Endothelial cell of umbilical vein (primary cell): ENCODE results near the gene CIDEB. TPM values are rescaled to one million over a fixed set of nuclear protein-coding genes. Genes with fewer than 3 reads are reported as not detected.

ENCODE experiments used
- BruUV-seq: library from RNA; stranded (reverse); fragments of 400-500 nt; replicated peaks from 2 replicates; lab custom pipeline; 2021; lab: Mats Ljungman, UMichigan
- CTCF ChIA-PET: fragments of 300-600, 350-600 bp; sonication (Branson Sonifier 250); formaldehyde crosslinking; loops from one replicate; lab custom pipeline; 2021; ENCODE audit warnings: antibody characterized with exemption, inconsistent platforms; lab: Charles Lee
- POLR2A ChIA-PET: fragments of 300-600, 350-600 bp; sonication (Branson Sonifier 250); formaldehyde crosslinking; loops from one replicate; lab custom pipeline; 2021; ENCODE audit warnings: antibody characterized with exemption, inconsistent platforms; lab: Charles Lee
- DNase-seq: peaks from one replicate; pipeline ENCODE4 v3.0.0-alpha.2; 2011; ENCODE audit warnings: low read depth, low spot score
- FAIRE-seq: peaks from 2 replicates; lab custom pipeline; 2011; peaks lifted over from hg19 to GRCh38; lab: Jason Lieb, UNC
- H2AFZ ChIP-seq: 2 replicates; pipeline ENCODE4 v1.6.0; 2012; ENCODE audit warnings: low read depth, low read length, control low read depth, inconsistent platforms
- H3K27ac ChIP-seq: 2 replicates; pipeline ENCODE4 v1.5.1; 2011; ENCODE audit warnings: low read depth, mild to moderate bottlenecking, control low read depth, low read length, moderate library complexity; ENCODE audit not compliant: insufficient read depth
- H3K27me3 ChIP-seq, 2 experiments: 2 replicates each; pipeline versions ENCODE4 v1.6.0 to v1.6.1; 2011; ENCODE audit warnings: low read length in 2 of 2, mixed read lengths in 1 of 2; ENCODE audit not compliant: control insufficient read depth in 2 of 2, insufficient read depth in 2 of 2
- H3K36me3 ChIP-seq, 2 experiments: 2 replicates in 1 of 2; 3 replicates in 1 of 2; pipeline ENCODE4 v1.5.1; 2011; ENCODE audit warnings: low read length in 2 of 2, mild to moderate bottlenecking in 1 of 2, moderate library complexity in 1 of 2; ENCODE audit not compliant: control insufficient read depth in 2 of 2, insufficient read depth in 2 of 2; ENCODE audit errors: extremely low read depth in 1 of 2
- H3K4me1 ChIP-seq: 3 replicates; pipeline ENCODE4 v1.5.1; 2011; ENCODE audit warnings: mild to moderate bottlenecking, low read length; ENCODE audit not compliant: control insufficient read depth, insufficient read depth; ENCODE audit errors: extremely low read depth
- H3K4me2 ChIP-seq: 2 replicates; pipeline ENCODE4 v1.6.1; 2011; ENCODE audit warnings: low read length, control low read depth, mixed read lengths; ENCODE audit not compliant: insufficient read depth
- H3K4me3 ChIP-seq, 3 experiments: fragments of 200-600 bp in 1 of 3; sonication (generic), shearing (Covaris generic) in 1 of 3; replicated peaks in 1 of 3; 2 replicates each; pipeline ENCODE4 v1.5.1; 2011 to 2016; ENCODE audit warnings: control low read depth in 3 of 3, low read length in 3 of 3, mild to moderate bottlenecking in 2 of 3, inconsistent platforms in 1 of 3, low read depth in 1 of 3, moderate library complexity in 1 of 3; ENCODE audit not compliant: insufficient read depth in 1 of 3
- H3K79me2 ChIP-seq: 2 replicates; pipeline ENCODE4 v1.6.0; 2012; ENCODE audit warnings: low read length, inconsistent platforms; ENCODE audit not compliant: control insufficient read depth, insufficient read depth
- H3K9ac ChIP-seq: replicated peaks from 2 replicates; pipeline ENCODE3; 2011; ENCODE audit warnings: low read length, control low read depth; ENCODE audit not compliant: insufficient read depth; ENCODE audit errors: extremely low read depth
- H3K9me1 ChIP-seq: replicated peaks from 3 replicates; pipeline ENCODE4 v1.6.0; 2011; ENCODE audit warnings: mild to moderate bottlenecking, low read length; ENCODE audit not compliant: control insufficient read depth, insufficient read depth; ENCODE audit errors: extremely low read depth
- H3K9me3 ChIP-seq: replicated peaks from 2 replicates; pipeline ENCODE4 v1.5.1; 2012; ENCODE audit warnings: low read length, inconsistent platforms; ENCODE audit not compliant: control insufficient read depth, insufficient read depth
- H4K20me1 ChIP-seq: replicated peaks from 2 replicates; pipeline ENCODE3; 2011; ENCODE audit warnings: mild to moderate bottlenecking, low read length; ENCODE audit not compliant: control insufficient read depth, insufficient read depth; ENCODE audit errors: extremely low read depth
- CTCF ChIP-seq, 2 donors: IDR thresholded peaks; 1 replicate in 1 of 2; 2 replicates in 1 of 2; pipeline ENCODE4 v1.5.1; 2011; ENCODE audit warnings: low read length in 2 of 2, mild to moderate bottlenecking in 2 of 2, moderate library complexity in 2 of 2, control low read depth in 1 of 2, inconsistent platforms in 1 of 2, low read depth in 1 of 2; ENCODE audit not compliant: insufficient read depth in 1 of 2; ENCODE audit errors: extremely low read depth in 1 of 2
- EZH2 ChIP-seq: IDR thresholded peaks from 2 replicates; pipeline ENCODE4 v1.6.1; 2012; ENCODE audit warnings: borderline replicate concordance, low read depth, mild to moderate bottlenecking, moderate library complexity, low read length, inconsistent platforms; ENCODE audit not compliant: severe bottlenecking
- FOS ChIP-seq: IDR thresholded peaks from 2 replicates; pipeline ENCODE4 v1.6.1; 2011; ENCODE audit warnings: mild to moderate bottlenecking, low read length, moderate library complexity, borderline replicate concordance; ENCODE audit not compliant: insufficient read depth
- GATA2 ChIP-seq: IDR thresholded peaks from 2 replicates; pipeline ENCODE4 v1.7.0; 2011; ENCODE audit warnings: low read depth, mild to moderate bottlenecking, moderate library complexity, mixed read lengths, low read length; ENCODE audit not compliant: insufficient read length, insufficient read depth
- JUN ChIP-seq: IDR thresholded peaks from 2 replicates; pipeline ENCODE4 v1.6.1; 2011; ENCODE audit warnings: borderline replicate concordance, low read depth; ENCODE audit not compliant: insufficient read length, insufficient read depth
- MAX ChIP-seq: IDR thresholded peaks from 2 replicates; pipeline ENCODE4 v1.6.1; 2011; ENCODE audit not compliant: insufficient read depth, insufficient read length
- MYC ChIP-seq: IDR thresholded peaks from one replicate; pipeline ENCODE4 v1.6.1; 2011; ENCODE audit warnings: mild to moderate bottlenecking, low read depth, low read length
- POLR2A ChIP-seq: IDR thresholded peaks from 2 replicates; pipeline ENCODE4 v1.6.1; 2012; ENCODE audit warnings: low read depth, mild to moderate bottlenecking, control low read depth, low read length
- POLR2AphosphoS5 ChIP-seq: IDR thresholded peaks from 2 replicates; pipeline ENCODE4 v1.6.1; 2012; ENCODE audit warnings: low read depth, mild to moderate bottlenecking, control low read depth, low read length, moderate library complexity; ENCODE audit not compliant: insufficient read depth
- dilution Hi-C: fragments of 300-500 bp; cut with MboI; formaldehyde crosslinking; loops from one replicate; pipeline ENCODE4 v1.15.0; 2019; ENCODE audit warnings: low sequenced_read_pairs; ENCODE audit not compliant: extremely low pct_ligation_motif_present
- intact Hi-C: fragments of 100-400 bp; cut with micrococcal nuclease; formaldehyde crosslinking; loops from one replicate; pipeline ENCODE4 v1.10.0; 2022
- polyA plus RNA-seq, 4 experiments: library from polyadenylated mRNA; depleted of rRNA in 3 of 4; stranded (reverse) in 3 of 4; unstranded in 1 of 4; fragments of >200 nt; gene quantifications; 2 replicates each; pipeline versions ENCODE4 v1.2.1 to v1.2.3, GENCODE V29; 2011 to 2012; ENCODE audit warnings: missing spikeins in 1 of 4
- total RNA-seq: library from RNA; stranded (reverse); gene quantifications from 2 replicates; pipeline ENCODE4 v1.2.3, GENCODE V29; 2021

Gene CIDEB
- total and polyA plus RNA-seq, 2 donors (not counting 3 experiments of a cell fraction or from before 2014, with no cell fraction given): 5.2 to 7.2 TPM

DNA sequence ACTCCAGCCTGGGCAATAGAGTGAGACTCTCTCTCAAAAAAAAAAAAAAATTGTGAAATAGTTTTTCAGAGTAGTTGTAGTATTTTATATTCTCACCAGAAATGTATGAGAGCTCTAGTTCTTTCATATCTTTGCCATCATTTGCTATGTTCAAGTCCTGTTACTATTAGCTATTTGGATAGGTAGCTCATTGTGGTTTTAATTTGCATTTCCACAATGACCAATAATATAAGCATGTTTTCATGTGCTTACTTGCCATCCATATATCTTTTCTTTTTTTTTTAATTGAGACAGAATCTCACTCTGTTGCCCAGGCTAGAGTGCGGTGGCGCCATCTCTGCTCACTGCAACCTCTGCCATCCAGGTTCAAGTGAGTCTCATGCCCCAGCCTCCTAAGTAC, 40.4 kb upstream of the CIDEB start:
- Histone ChIP-seq H3K9me1 (no peaks in the 10 kb centered on the region), H3K9me3 (no peaks in the 10 kb centered on the region), H3K79me2 (no peaks in the 10 kb centered on the region), H3K4me2 (no peak overlapping the region), H3K36me3 (no peaks in the 10 kb centered on the region), H4K20me1 (no peaks in the 10 kb centered on the region), H2AFZ (no peak overlapping the region), H3K4me3 (no peak overlapping the region), H3K9ac (no peak overlapping the region), H3K4me1 (no peaks in the 10 kb centered on the region), H3K27me3 (peaks cover 25 to 30% of the 10 kb centered on the region in 2 experiments), H3K27ac (no peak overlapping the region)
- FAIRE-seq: no peak
- no peak for DNase-seq
- intact Hi-C loops (no loop called here), dilution Hi-C loops (no loop called here)
- CTCF ChIA-PET: interaction anchor here (0.6 to 5.7 kb wide), 6 partner anchors 13 to 88 kb away, joined by 3 to 57 read pairs (median 4); partner anchors contain the start of gene ADCY4
- TF ChIP-seq GATA2 (no peak), FOS (no peak), POLR2A (no peak), CTCF (IDR thresholded peaks at IDR 0.05; ENCODE audit: extremely low read depth in 1 of 2, insufficient read depth in 1 of 2, low read depth in 1 of 2, low read length in 2 of 2) (no peak), POLR2AphosphoS5 (no peak), JUN (no peak), MYC (no peak), MAX (no peak), EZH2 (no peak)
- POLR2A ChIA-PET: no interaction called here
- no TSS peak for BruUV-seq
